H9 (cell line): ENCODE data around the gene KCTD19. TPM values are rescaled to one million over a fixed set of nuclear protein-coding genes. Genes with fewer than 3 reads are reported as not detected.

Experiments used
- DNase-seq: peaks from one replicate; pipeline ENCODE4 v3.0.0-alpha.2; 2017
- H2AFZ ChIP-seq: one replicate; pipeline ENCODE4 v1.6.1; 2013; ENCODE audit warnings: mild to moderate bottlenecking, low read length, control low read depth, moderate library complexity
- H2AK5ac ChIP-seq: 2 replicates; pipeline ENCODE4 v1.6.1; 2013; ENCODE audit warnings: low read length, control low read depth, mixed read lengths; ENCODE audit not compliant: insufficient read length
- H2BK120ac ChIP-seq: one replicate; pipeline ENCODE4 v1.6.1; 2013; ENCODE audit warnings: low read depth, mild to moderate bottlenecking, low read length, control low read depth, inconsistent platforms; ENCODE audit not compliant: poor library complexity, severe bottlenecking
- H2BK12ac ChIP-seq: 2 replicates; pipeline ENCODE4 v1.6.1; 2013; ENCODE audit warnings: low read length, control low read depth, mixed read lengths, low read depth; ENCODE audit not compliant: insufficient read length
- H2BK15ac ChIP-seq: 2 replicates; pipeline ENCODE4 v1.6.1; 2013; ENCODE audit warnings: low read depth, low read length, control low read depth
- H2BK20ac ChIP-seq: one replicate; pipeline ENCODE4 v1.6.1; 2013; ENCODE audit warnings: low read depth, mild to moderate bottlenecking, low read length, control low read depth, inconsistent platforms; ENCODE audit not compliant: poor library complexity, severe bottlenecking
- H2BK5ac ChIP-seq: 2 replicates; pipeline ENCODE4 v1.6.1; 2013; ENCODE audit warnings: low read length, control low read depth, mixed read lengths; ENCODE audit not compliant: insufficient read length
- H3K14ac ChIP-seq: 2 replicates; pipeline ENCODE4 v1.6.1; 2013; ENCODE audit warnings: low read length, control low read depth; ENCODE audit not compliant: insufficient read depth
- H3K18ac ChIP-seq: 2 replicates; pipeline ENCODE4 v1.6.1; 2013; ENCODE audit warnings: low read depth, mild to moderate bottlenecking, mixed read lengths, low read length, control low read depth; ENCODE audit not compliant: insufficient read length
- H3K23ac ChIP-seq: 2 replicates; pipeline ENCODE4 v1.6.1; 2013; ENCODE audit warnings: low read length, control low read depth, mixed read lengths, low read depth; ENCODE audit not compliant: insufficient read length
- H3K23me2 ChIP-seq: 2 replicates; pipeline ENCODE4 v1.6.1; 2013; ENCODE audit warnings: low read depth, mild to moderate bottlenecking, mixed read lengths, low read length, control low read depth; ENCODE audit not compliant: insufficient read length, poor library complexity, severe bottlenecking
- H3K27ac ChIP-seq: 2 replicates; pipeline ENCODE4 v1.5.1; 2013; ENCODE audit warnings: low read length, control low read depth, mixed read lengths, low read depth; ENCODE audit not compliant: insufficient read length
- H3K27me3 ChIP-seq: 2 replicates; pipeline ENCODE4 v1.6.1; 2013; ENCODE audit warnings: low read length, control low read depth, inconsistent platforms; ENCODE audit not compliant: insufficient read depth
- H3K4ac ChIP-seq: 2 replicates; pipeline ENCODE4 v1.6.1; 2013; ENCODE audit warnings: low read depth, mild to moderate bottlenecking, control low read depth, inconsistent platforms, low read length, moderate library complexity
- H3K4me1 ChIP-seq: 2 replicates; pipeline ENCODE4 v1.6.1; 2013; ENCODE audit warnings: low read length, control low read depth, inconsistent platforms; ENCODE audit not compliant: insufficient read depth
- H3K4me2 ChIP-seq: 2 replicates; pipeline ENCODE4 v1.6.1; 2013; ENCODE audit warnings: low read length, control low read depth, mixed read lengths; ENCODE audit not compliant: insufficient read length, insufficient read depth
- H3K56ac ChIP-seq: 2 replicates; pipeline ENCODE4 v1.6.1; 2013; ENCODE audit warnings: low read depth, mild to moderate bottlenecking, mixed read lengths, low read length, control low read depth; ENCODE audit not compliant: insufficient read length
- H3K79me1 ChIP-seq: 2 replicates; pipeline ENCODE4 v1.6.1; 2013; ENCODE audit warnings: low read depth, mild to moderate bottlenecking, moderate library complexity, low read length, control low read depth, inconsistent platforms; ENCODE audit not compliant: insufficient read depth, poor library complexity, severe bottlenecking
- H3K79me2 ChIP-seq: 2 replicates; pipeline ENCODE4 v1.6.1; 2013; ENCODE audit warnings: low read length, control low read depth, inconsistent platforms; ENCODE audit not compliant: insufficient read depth
- H3K9ac ChIP-seq: 2 replicates; pipeline ENCODE4 v1.6.1; 2013; ENCODE audit warnings: low read length, control low read depth, mixed read lengths; ENCODE audit not compliant: insufficient read length; ENCODE audit errors: extremely low read depth
- H3K9me3 ChIP-seq: one replicate; pipeline ENCODE4 v1.6.1; 2013; ENCODE audit warnings: low read depth, low read length, inconsistent platforms; ENCODE audit not compliant: control insufficient read depth
- H3T11ph ChIP-seq: one replicate; pipeline ENCODE4 v1.6.1; 2013; ENCODE audit warnings: mild to moderate bottlenecking, low read length, control low read depth, inconsistent platforms
- H4K20me1 ChIP-seq: one replicate; pipeline ENCODE4 v1.6.1; 2013; ENCODE audit not compliant: control insufficient read depth, insufficient read length, insufficient read depth
- H4K5ac ChIP-seq: 2 replicates; pipeline ENCODE4 v1.6.1; 2013; ENCODE audit warnings: low read depth, mild to moderate bottlenecking, mixed read lengths, low read length, control low read depth; ENCODE audit not compliant: insufficient read length
- H4K8ac ChIP-seq: replicated peaks from 2 replicates; pipeline ENCODE4 v1.6.1; 2013; ENCODE audit warnings: low read length, control low read depth, mixed read lengths, low read depth; ENCODE audit not compliant: insufficient read length
- H4K91ac ChIP-seq: 2 replicates; pipeline ENCODE4 v1.6.1; 2013; ENCODE audit warnings: low read depth, mild to moderate bottlenecking, moderate library complexity, mixed read lengths, low read length, control low read depth; ENCODE audit not compliant: insufficient read length
- H3K27ac Mint-ChIP-seq, 3 experiments: 2 replicates in 2 of 3; 3 replicates in 1 of 3; pipeline ENCODE4 v1.8.0; 2020 to 2021; ENCODE audit warnings: mixed read lengths in 3 of 3, mild to moderate bottlenecking in 1 of 3, moderate library complexity in 1 of 3
- H3K27me3 Mint-ChIP-seq: 2 replicates; pipeline ENCODE4 v1.8.0; 2021; ENCODE audit warnings: low read depth, mild to moderate bottlenecking, moderate library complexity, mixed read lengths
- H3K36me3 Mint-ChIP-seq, 3 experiments: 2 replicates in 2 of 3; 3 replicates in 1 of 3; pipeline ENCODE4 v1.8.0; 2020 to 2021; ENCODE audit warnings: low read depth in 3 of 3, mixed read lengths in 3 of 3; ENCODE audit not compliant: insufficient read depth in 1 of 3
- H3K4me1 Mint-ChIP-seq, 2 experiments: 2 replicates each; pipeline ENCODE4 v1.8.0; 2020; ENCODE audit warnings: mixed read lengths in 2 of 2
- H3K4me3 Mint-ChIP-seq, 2 experiments: 2 replicates in 1 of 2; 3 replicates in 1 of 2; pipeline ENCODE4 v1.8.0; 2020 to 2021; ENCODE audit warnings: mild to moderate bottlenecking in 2 of 2, mixed read lengths in 2 of 2, moderate library complexity in 1 of 2
- H3K9me3 Mint-ChIP-seq, 2 experiments: 2 replicates in 1 of 2; 3 replicates in 1 of 2; pipeline ENCODE4 v1.8.0; 2020; ENCODE audit warnings: mild to moderate bottlenecking in 2 of 2, mixed read lengths in 2 of 2, moderate library complexity in 1 of 2
- WGBS: extraction: QIAGEN DNeasy Blood & Tissue Kit; methylation state at CpG from one replicate; pipeline ENCODE4 v1.1.7; 2013; ENCODE audit warnings: missing lambda C conversion rate, low lambda C conversion rate, mixed read lengths; ENCODE audit not compliant: insufficient read length; ENCODE audit errors: extremely low coverage; 5-methylcytosine and 5-hydroxymethylcytosine counted together
- total RNA-seq: library from RNA; stranded (reverse); gene quantifications from 2 replicates; pipeline ENCODE4 v1.2.1, GENCODE V29; 2021
- TF ChIP-seq, protein P1 (sequence below): fragments of 200-600 bp; sonication (generic); conservative IDR thresholded peaks from 3 replicates; pipeline ENCODE4 v1.8.0; 2021; ENCODE audit warnings: antibody characterized with exemption, mild to moderate bottlenecking

Gene KCTD19
- total RNA-seq, 1 experiment from 2014 or later, result 0.13 TPM

DNA sequence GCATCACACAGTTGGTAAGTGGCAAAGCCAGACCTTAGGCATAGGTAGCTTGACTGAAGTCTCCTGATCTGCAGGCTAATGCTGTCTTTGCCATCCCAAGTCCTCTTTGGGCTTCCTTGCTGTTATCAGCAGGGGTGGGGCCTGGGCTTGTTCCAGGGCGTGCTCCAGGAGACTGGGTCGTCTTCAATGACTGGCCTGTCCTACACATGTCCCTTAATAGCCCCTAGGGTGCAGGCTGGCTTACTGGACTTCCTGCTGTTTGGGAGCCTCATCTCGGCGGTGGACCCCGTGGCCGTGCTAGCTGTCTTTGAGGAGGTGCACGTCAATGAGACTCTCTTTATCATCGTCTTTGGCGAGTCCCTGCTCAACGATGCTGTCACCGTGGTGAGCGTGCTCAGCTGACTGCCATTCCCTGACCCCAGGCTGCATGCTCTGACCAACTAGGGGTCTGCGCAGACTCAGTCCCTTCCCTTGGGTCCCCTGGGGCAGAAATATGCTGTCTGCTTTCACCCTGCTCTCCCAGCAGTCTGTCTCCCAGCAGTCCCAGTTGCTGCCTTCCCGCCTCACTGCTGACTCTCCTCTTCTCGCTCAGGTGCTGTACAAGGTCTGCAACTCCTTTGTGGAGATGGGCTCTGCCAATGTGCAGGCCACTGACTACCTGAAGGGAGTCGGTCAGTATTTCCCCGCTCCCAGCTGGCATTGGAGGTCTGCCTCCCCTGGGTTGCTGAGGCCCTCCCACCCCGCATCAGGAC, 71.6 kb downstream of the KCTD19 start:
- Histone ChIP-seq H2BK120ac (no peak overlapping the region), H3K4me1 (no peaks in the 10 kb centered on the region; the same call in 1 of the 2 replicates), H4K91ac (no peak overlapping the region), H2BK5ac (no peak overlapping the region), H3K9ac (no peak overlapping the region), H2AFZ (no peak overlapping the region), H2BK15ac (no peak overlapping the region), H4K8ac (no peak overlapping the region), H3K79me2 (no peaks in the 10 kb centered on the region), H3T11ph (no peak overlapping the region), H3K4ac (no peak overlapping the region), H3K4me2 (no peak overlapping the region), H3K56ac (no peak overlapping the region), H3K23ac (no peak overlapping the region), H3K23me2 (no peaks in the 10 kb centered on the region), H2BK12ac (no peak overlapping the region), H3K27me3 (no peaks in the 10 kb centered on the region; the same call in 1 of the 2 replicates), H3K27ac (no peak overlapping the region), H3K14ac (no peak overlapping the region), H2AK5ac (no peak overlapping the region), H3K9me3 (no peaks in the 10 kb centered on the region), H2BK20ac (no peak overlapping the region), H3K79me1 (no peaks in the 10 kb centered on the region), H4K5ac (no peak overlapping the region), H4K20me1 (no peaks in the 10 kb centered on the region), H3K18ac (no peak overlapping the region)
- Mint-ChIP-seq H3K4me1 (peaks cover 4% of the 10 kb centered on the region in 2 experiments), H3K27ac (no peak overlapping the region), H3K36me3 (peaks cover 0 to 21% (median 0%) of the 10 kb centered on the region in 3 experiments; a peak in 3 of 7 replicates), H3K9me3 (no peaks in the 10 kb centered on the region), H3K4me3 (no peak overlapping the region), H3K27me3 (peaks cover 7% of the 10 kb centered on the region)
- no CpG with 5 or more reads among the region's 18 CpGs for WGBS
- TF ChIP-seq, protein P1, sequence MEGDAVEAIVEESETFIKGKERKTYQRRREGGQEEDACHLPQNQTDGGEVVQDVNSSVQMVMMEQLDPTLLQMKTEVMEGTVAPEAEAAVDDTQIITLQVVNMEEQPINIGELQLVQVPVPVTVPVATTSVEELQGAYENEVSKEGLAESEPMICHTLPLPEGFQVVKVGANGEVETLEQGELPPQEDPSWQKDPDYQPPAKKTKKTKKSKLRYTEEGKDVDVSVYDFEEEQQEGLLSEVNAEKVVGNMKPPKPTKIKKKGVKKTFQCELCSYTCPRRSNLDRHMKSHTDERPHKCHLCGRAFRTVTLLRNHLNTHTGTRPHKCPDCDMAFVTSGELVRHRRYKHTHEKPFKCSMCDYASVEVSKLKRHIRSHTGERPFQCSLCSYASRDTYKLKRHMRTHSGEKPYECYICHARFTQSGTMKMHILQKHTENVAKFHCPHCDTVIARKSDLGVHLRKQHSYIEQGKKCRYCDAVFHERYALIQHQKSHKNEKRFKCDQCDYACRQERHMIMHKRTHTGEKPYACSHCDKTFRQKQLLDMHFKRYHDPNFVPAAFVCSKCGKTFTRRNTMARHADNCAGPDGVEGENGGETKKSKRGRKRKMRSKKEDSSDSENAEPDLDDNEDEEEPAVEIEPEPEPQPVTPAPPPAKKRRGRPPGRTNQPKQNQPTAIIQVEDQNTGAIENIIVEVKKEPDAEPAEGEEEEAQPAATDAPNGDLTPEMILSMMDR, result no peak
- no peak for DNase-seq
